BE2C (cell line): ENCODE data around the gene CBLB. TPM values are rescaled to one million over a fixed set of nuclear protein-coding genes. Genes with fewer than 3 reads are reported as not detected.

Source experiments
- DNase-seq: peaks from one replicate; pipeline ENCODE4 v3.0.0-alpha.2; 2020
- H3K27me3 ChIP-seq: fragments of 250-450 bp; sonication (Bioruptor Pico); 2 replicates; pipeline ENCODE4 v1.5.1; 2020; ENCODE audit warnings: mild to moderate bottlenecking
- H3K36me3 ChIP-seq: fragments of 250-450 bp; sonication (Bioruptor Pico); 2 replicates; pipeline ENCODE4 v1.5.1; 2020; ENCODE audit warnings: mild to moderate bottlenecking
- H3K4me1 ChIP-seq: fragments of 250-450 bp; sonication (Bioruptor Pico); 2 replicates; pipeline ENCODE4 v1.5.1; 2020
- H3K4me3 ChIP-seq: 2 replicates; pipeline ENCODE4 v1.5.1; 2011; ENCODE audit warnings: low read depth, low read length
- H3K9me3 ChIP-seq: fragments of 250-450 bp; sonication (Bioruptor Pico); 2 replicates; pipeline ENCODE4 v1.5.1; 2020
- CTCF ChIP-seq: IDR thresholded peaks from 2 replicates; pipeline ENCODE4 v1.5.1; 2012; ENCODE audit warnings: mild to moderate bottlenecking, low read depth, low read length
- polyA plus RNA-seq: library from polyadenylated mRNA; unstranded; fragments of >200 nt; gene quantifications from one replicate; pipeline ENCODE4 v1.2.1, GENCODE V29; 2012; ENCODE audit warnings: low read depth, missing spikeins; ENCODE audit not compliant: insufficient read length, insufficient read depth

The CBLB gene
- 16.5 TPM for polyA plus RNA-seq

DNA sequence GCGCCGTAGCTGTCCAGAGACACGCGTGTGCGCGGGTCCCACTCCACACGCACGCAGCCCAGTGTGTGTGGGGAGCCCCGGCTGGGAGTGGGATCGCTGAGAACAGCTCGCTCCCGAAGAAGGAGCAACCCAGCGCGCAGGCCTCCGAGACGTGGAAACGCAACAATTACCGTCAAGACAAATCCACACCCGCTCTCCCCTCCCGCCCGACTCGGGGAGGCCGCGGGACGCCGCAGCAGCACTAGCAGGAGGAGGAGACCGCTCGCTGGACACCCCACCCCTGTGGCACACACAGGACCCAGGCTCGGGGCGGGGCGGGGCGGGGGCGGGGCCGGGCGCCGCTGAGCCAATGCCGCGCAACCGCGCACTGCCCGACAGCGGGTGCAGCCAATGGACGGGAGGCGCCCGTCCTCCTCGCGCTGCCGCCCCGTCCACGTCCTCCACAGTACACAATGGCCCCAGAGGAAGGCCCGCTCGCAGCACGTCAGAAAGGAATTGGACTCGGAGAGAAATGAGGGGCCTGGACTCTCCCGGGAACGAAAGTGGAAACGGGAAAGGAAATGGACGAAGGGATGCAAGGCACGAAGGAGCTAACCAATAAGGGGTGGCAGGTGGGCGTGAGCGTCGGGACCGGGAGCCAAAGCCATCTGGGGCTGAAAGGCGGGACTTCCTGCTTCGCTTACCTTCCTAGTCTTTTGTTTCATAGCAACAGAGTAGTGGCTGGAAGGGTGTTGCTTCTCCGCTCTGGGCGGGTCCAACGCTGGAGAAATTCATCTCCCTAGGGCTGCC, at the start of gene CBLB:
Gene CBLB (minus strand): TSS at position 271 of the 789 bp plus-strand sequence. CDS start 1,435 bp downstream, outside the sequence.
- Histone ChIP-seq H3K4me1 (peaks cover 12% of the 10 kb centered on the region; the same call in 1 of the 2 replicates), H3K27me3 (no peaks in the 10 kb centered on the region), H3K36me3 (peaks cover 8% of the 10 kb centered on the region), H3K4me3 (peak within 1 kb of the TSS; percentile 90), H3K9me3 (no peaks in the 10 kb centered on the region)
- TF ChIP-seq CTCF = no peak
- DNase-seq = peak; percentile 93

- H3K9me3 ChIP-seq = no peaks in the 10 kb centered on the region
- no peaks in the 10 kb centered on the region for H3K36me3 ChIP-seq
- no peak for DNase-seq
- no peak overlapping the region for H3K4me3 ChIP-seq
- H3K4me1 ChIP-seq = no peaks in the 10 kb centered on the region
- no peak for TF ChIP-seq CTCF
- no peaks in the 10 kb centered on the region for H3K27me3 ChIP-seq
These were observed 48.0 kb upstream of the CBLB start for GRCh38 chr3:105916767-105917166.

DNA sequence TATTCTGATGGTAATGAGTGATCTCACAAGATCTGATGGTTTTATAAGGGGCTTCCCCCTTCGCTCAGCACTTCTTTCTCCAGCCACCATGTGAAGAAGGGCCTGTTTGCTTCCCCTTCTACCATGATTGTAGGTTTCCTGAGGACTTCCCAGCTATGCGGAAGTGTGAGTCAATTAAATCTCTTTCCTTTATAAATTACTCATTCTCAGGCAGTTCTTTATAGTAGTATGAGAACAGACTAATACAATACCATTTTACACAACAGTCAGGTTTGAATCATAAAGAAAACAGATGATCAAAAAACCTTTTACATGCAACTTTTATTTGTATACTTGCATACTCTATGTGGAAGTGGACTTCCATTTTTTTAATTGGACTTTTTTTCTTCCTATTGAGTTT, 46.7 kb upstream of the CBLB start:
- no peak overlapping the region for H3K4me3 ChIP-seq
- H3K4me1 ChIP-seq = no peaks in the 10 kb centered on the region
- no peaks in the 10 kb centered on the region for H3K9me3 ChIP-seq
- no peak for TF ChIP-seq CTCF
- H3K27me3 ChIP-seq = no peaks in the 10 kb centered on the region
- H3K36me3 ChIP-seq = no peaks in the 10 kb centered on the region
- no peak for DNase-seq

GRCh38 chr3:105913616-105914015, 44.8 kb upstream of the CBLB start:
- Histone ChIP-seq H3K4me1 (no peaks in the 10 kb centered on the region), H3K27me3 (no peaks in the 10 kb centered on the region), H3K36me3 (no peaks in the 10 kb centered on the region), H3K4me3 (no peak overlapping the region), H3K9me3 (no peaks in the 10 kb centered on the region)
- TF ChIP-seq CTCF = no peak
- no peak for DNase-seq

DNA sequence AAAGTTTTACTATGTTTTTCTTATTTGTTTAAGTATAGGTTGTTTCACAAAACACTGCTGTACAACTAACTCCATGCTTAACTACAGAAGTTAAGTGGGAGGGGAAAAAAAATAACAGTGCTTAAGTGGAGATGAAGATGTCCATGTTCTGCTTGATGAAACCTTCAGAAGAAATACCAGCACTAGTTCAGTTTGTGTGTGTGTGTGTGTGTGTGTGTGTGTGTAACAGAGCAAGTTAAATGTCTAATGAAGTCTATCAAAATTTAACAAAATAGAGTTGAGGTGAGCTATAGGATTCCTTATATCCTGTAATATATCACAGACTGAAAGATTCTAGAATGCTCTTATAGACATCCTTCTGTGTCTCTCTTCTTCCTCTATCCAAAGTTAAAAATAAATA, 44.1 kb upstream of the CBLB start:
- no peak for DNase-seq
- no peak overlapping the region for H3K4me3 ChIP-seq
- no peaks in the 10 kb centered on the region for H3K36me3 ChIP-seq
- no peak for TF ChIP-seq CTCF
- no peaks in the 10 kb centered on the region for H3K4me1 ChIP-seq
- H3K27me3 ChIP-seq = no peaks in the 10 kb centered on the region
- no peaks in the 10 kb centered on the region for H3K9me3 ChIP-seq

DNA sequence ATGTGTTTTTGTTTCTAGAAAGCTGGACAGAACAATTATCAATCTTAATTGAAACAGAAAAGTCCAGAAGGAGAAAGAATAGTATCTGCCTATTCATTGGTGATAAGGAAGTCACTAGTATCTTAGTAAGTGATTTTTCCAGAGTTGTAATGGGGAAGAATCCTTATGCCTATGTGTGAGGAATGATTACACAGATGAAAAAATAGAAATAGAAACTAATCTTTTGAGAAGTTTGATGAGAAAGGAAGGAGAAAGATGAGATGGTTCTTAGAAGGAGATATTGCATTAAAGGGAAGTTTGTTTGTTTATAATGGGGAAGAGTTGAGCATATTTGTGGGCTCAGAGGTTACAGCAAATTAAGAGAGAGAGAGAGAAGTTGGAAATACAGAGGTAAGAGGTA, 42.7 kb upstream of the CBLB start:
- no peak for DNase-seq
- Histone ChIP-seq H3K27me3 (no peaks in the 10 kb centered on the region), H3K9me3 (no peaks in the 10 kb centered on the region), H3K4me3 (no peak overlapping the region), H3K36me3 (no peaks in the 10 kb centered on the region), H3K4me1 (no peaks in the 10 kb centered on the region)
- no peak for TF ChIP-seq CTCF
